IMR-90 (cell line): ENCODE measurements around the gene AXDND1. TPM values are rescaled to one million over a fixed set of nuclear protein-coding genes. Genes with fewer than 3 reads are reported as not detected.

Experiments used
- ATAC-seq: fragments of 200-7000 bp; cut with Tn5 transposase; 2 replicates; pipeline ENCODE4 v1.9.1; 2020; ENCODE audit warnings: low read depth, mild to moderate bottlenecking, moderate library complexity
- BruUV-seq: library from RNA; stranded (reverse); fragments of 400-500 nt; replicated peaks from 2 replicates; lab custom pipeline; 2021; lab: Mats Ljungman, UMichigan
- CTCF ChIA-PET: fragments of 300-600 bp; formaldehyde crosslinking; extraction: SDS; loops from one replicate; lab custom pipeline; 2021; ENCODE audit warnings: antibody characterized with exemption; lab: Yijun Ruan, JAX
- POLR2A ChIA-PET: fragments of 300-600 bp; sonication (Branson Sonifier 250); formaldehyde crosslinking; loops from one replicate; lab custom pipeline; 2022; ENCODE audit warnings: antibody characterized with exemption; ENCODE audit not compliant: unreplicated experiment; lab: Charles Lee
- DNase-seq: peaks from one replicate; pipeline ENCODE4 v3.0.0; 2013
- H2AFZ ChIP-seq: replicated peaks from 2 replicates; pipeline ENCODE3; 2013; ENCODE audit warnings: low read length, mild to moderate bottlenecking; ENCODE audit not compliant: poor library complexity
- H2AK5ac ChIP-seq: 2 replicates; pipeline ENCODE4 v1.6.1; 2013; ENCODE audit warnings: low read depth, low read length, inconsistent platforms
- H2AK9ac ChIP-seq: replicated peaks from 2 replicates; pipeline ENCODE3; 2013; ENCODE audit warnings: mild to moderate bottlenecking, low read depth, low read length, moderate library complexity; ENCODE audit not compliant: poor library complexity
- H2BK120ac ChIP-seq: 2 replicates; pipeline ENCODE4 v1.6.1; 2013; ENCODE audit warnings: low read depth, low read length, inconsistent platforms
- H2BK15ac ChIP-seq: 3 replicates; pipeline ENCODE4 v1.6.1; 2013; ENCODE audit warnings: low read depth, low read length, inconsistent platforms
- H2BK20ac ChIP-seq: 2 replicates; pipeline ENCODE4 v1.6.1; 2013; ENCODE audit warnings: low read depth, mild to moderate bottlenecking, inconsistent platforms, low read length, moderate library complexity
- H2BK5ac ChIP-seq: 2 replicates; pipeline ENCODE4 v1.6.1; 2013; ENCODE audit warnings: mild to moderate bottlenecking, low read depth, low read length, inconsistent platforms; ENCODE audit not compliant: poor library complexity, severe bottlenecking
- H3K14ac ChIP-seq: replicated peaks from 2 replicates; pipeline ENCODE4 v1.6.1; 2013; ENCODE audit warnings: low read depth, low read length, inconsistent platforms
- H3K18ac ChIP-seq: 2 replicates; pipeline ENCODE4 v1.6.1; 2013; ENCODE audit warnings: low read depth, low read length, control low read depth
- H3K23ac ChIP-seq: 2 replicates; pipeline ENCODE4 v1.6.1; 2013; ENCODE audit warnings: low read depth, low read length, inconsistent platforms
- H3K27ac ChIP-seq: 2 replicates; pipeline ENCODE4 v1.5.1; 2013; ENCODE audit warnings: mild to moderate bottlenecking, control low read depth, low read length; ENCODE audit not compliant: insufficient read depth
- H3K27me3 ChIP-seq: 2 replicates; pipeline ENCODE4 v1.6.1; 2013; ENCODE audit warnings: low read length; ENCODE audit not compliant: control insufficient read depth, insufficient read depth
- H3K36me3 ChIP-seq: 2 replicates; pipeline ENCODE4 v1.6.1; 2013; ENCODE audit warnings: low read length, mixed read lengths; ENCODE audit not compliant: control insufficient read depth, insufficient read depth
- H3K4ac ChIP-seq: 2 replicates; pipeline ENCODE4 v1.6.1; 2013; ENCODE audit warnings: low read depth, low read length, inconsistent platforms
- H3K4me1 ChIP-seq: 2 replicates; pipeline ENCODE4 v1.6.1; 2013; ENCODE audit warnings: low read length, mixed read lengths; ENCODE audit not compliant: control insufficient read depth, insufficient read depth
- H3K4me2 ChIP-seq: 2 replicates; pipeline ENCODE4 v1.6.1; 2013; ENCODE audit warnings: low read depth, mild to moderate bottlenecking, control low read depth, low read length, moderate library complexity
- H3K4me3 ChIP-seq: 2 replicates; pipeline ENCODE4 v1.5.1; 2013; ENCODE audit warnings: low read depth, mild to moderate bottlenecking, control low read depth, low read length, moderate library complexity; ENCODE audit not compliant: insufficient read depth
- H3K56ac ChIP-seq: 2 replicates; pipeline ENCODE4 v1.6.1; 2013; ENCODE audit warnings: low read length, inconsistent platforms; ENCODE audit not compliant: insufficient read depth; ENCODE audit errors: extremely low read depth
- H3K79me1 ChIP-seq, 2 experiments: 2 replicates each; pipeline ENCODE4 v1.6.1; 2013; ENCODE audit warnings: low read length in 2 of 2, inconsistent platforms in 1 of 2, low read depth in 1 of 2
- H3K9ac ChIP-seq: 2 replicates; pipeline ENCODE4 v1.6.1; 2013; ENCODE audit warnings: low read depth, low read length, control low read depth
- H3K9me1 ChIP-seq: 2 replicates; pipeline ENCODE4 v1.6.1; 2013; ENCODE audit warnings: low read length, inconsistent platforms; ENCODE audit not compliant: insufficient read depth
- H3K9me3 ChIP-seq: 2 replicates; pipeline ENCODE4 v1.6.1; 2013; ENCODE audit warnings: low read length; ENCODE audit not compliant: control insufficient read depth, insufficient read depth
- H4K20me1 ChIP-seq: 2 replicates; pipeline ENCODE4 v1.6.1; 2013; ENCODE audit warnings: low read length, inconsistent platforms; ENCODE audit not compliant: insufficient read depth
- H4K5ac ChIP-seq: 2 replicates; pipeline ENCODE4 v1.6.1; 2013; ENCODE audit warnings: mild to moderate bottlenecking, low read depth, low read length, control low read depth
- H4K8ac ChIP-seq, 2 experiments: 2 replicates each; pipeline ENCODE4 v1.6.1; 2013; ENCODE audit warnings: low read depth in 2 of 2, low read length in 2 of 2, control low read depth in 1 of 2, inconsistent platforms in 1 of 2
- H4K91ac ChIP-seq: 2 replicates; pipeline ENCODE4 v1.6.1; 2013; ENCODE audit warnings: low read depth, low read length, inconsistent platforms; ENCODE audit not compliant: insufficient read depth
- NFE2L2 ChIP-seq: fragments of 150-350 bp; IDR thresholded peaks from 2 replicates; pipeline ENCODE4 v1.6.1; 2016; ENCODE audit warnings: low read depth, mild to moderate bottlenecking, low read length
- WGBS, 2 experiments: methylation state at CpG; one replicate each; pipeline versions ENCODE4 v1.1.5 to v1.1.7; 2013; ENCODE audit warnings: missing lambda C conversion rate in 2 of 2; ENCODE audit not compliant: insufficient read length in 1 of 2; ENCODE audit errors: extremely low coverage in 2 of 2; 5-methylcytosine and 5-hydroxymethylcytosine counted together
- dilution Hi-C: fragments of 300-500 bp; cut with HindIII; formaldehyde crosslinking; loops from one replicate; pipeline ENCODE4 v1.14.3; 2018; ENCODE audit warnings: low sequenced_read_pairs; ENCODE audit not compliant: unreplicated experiment
- in situ Hi-C: fragments of 300-500 bp; cut with MboI; formaldehyde crosslinking; loops from 3 replicates; pipeline ENCODE4 v1.14.3; 2019; ENCODE audit warnings: low sequenced_read_pairs, inconsistent platforms, mixed read lengths
- intact Hi-C: fragments of 100-400 bp; cut with micrococcal nuclease; formaldehyde crosslinking; loops from 2 replicates; pipeline ENCODE4 v1.10.0; 2022
- polyA plus RNA-seq, 3 experiments: library from polyadenylated mRNA; depleted of rRNA; stranded (reverse); fragments of >200 nt; gene quantifications; 2 replicates each; pipeline ENCODE4 v1.2.3, GENCODE V29; 2012; ENCODE audit warnings: low replicate concordance in 1 of 3
- total RNA-seq: library from RNA; depleted of rRNA; stranded (reverse); fragments of >200 nt; gene quantifications from 2 replicates; pipeline ENCODE4 v1.2.3, GENCODE V29; 2012

AXDND1 gene
- total and polyA plus RNA-seq, 2 of the 4 experiments (the other 2 are of a cell fraction), result not detected

GRCh38 chr1:179341943-179342547, 23.7 kb upstream of the AXDND1 start:
- H2BK120ac ChIP-seq, result no peak overlapping the region
- no peak overlapping the region for H2AK5ac ChIP-seq
- no CpG with 5 or more reads among the region's 4 CpGs for WGBS, 2 experiments

More at GRCh38 chr1:179341943-179342547, 23.7 kb upstream of the AXDND1 start:
- in situ Hi-C loops (no loop called here), intact Hi-C loops (no loop called here), dilution Hi-C loops (no loop called here)
- Histone ChIP-seq H2AFZ (no peak overlapping the region), H2BK15ac (no peak overlapping the region), H3K14ac (no peak overlapping the region), H3K9ac (no peak overlapping the region), H3K9me3 (no peaks in the 10 kb centered on the region), H3K36me3 (peaks cover 35% of the 10 kb centered on the region), H4K5ac (no peak overlapping the region), H3K4ac (no peak overlapping the region), H2AK9ac (no peak overlapping the region), H3K56ac (no peak overlapping the region), H3K18ac (no peak overlapping the region), H3K27ac (no peak overlapping the region), H2BK20ac (no peak overlapping the region), H4K8ac (no peak overlapping the region), H3K23ac (no peak overlapping the region), H2BK5ac (no peak overlapping the region), H3K4me2 (no peak overlapping the region), H3K4me1 (no peaks in the 10 kb centered on the region), H3K79me1 (peaks cover 8 to 11% of the 10 kb centered on the region in 2 experiments; a peak in 2 of 4 replicates), H4K91ac (no peak overlapping the region), H3K9me1 (no peaks in the 10 kb centered on the region), H4K20me1 (no peaks in the 10 kb centered on the region), H3K27me3 (no peaks in the 10 kb centered on the region), H3K4me3 (no peak overlapping the region)
- DNase-seq, result no peak
- TF ChIP-seq NFE2L2, result no peak
- BruUV-seq, result no TSS peak
- POLR2A ChIA-PET, result no interaction called here
- ATAC-seq, result no peak
- CTCF ChIA-PET, result no interaction called here
